HepG2 (cell line): ENCODE results near the gene UBB. TPM values are rescaled to one million over a fixed set of nuclear protein-coding genes. Genes with fewer than 3 reads are reported as not detected.
A peak's percentile ranks its signal among the peaks of the same experiment; 100 is the strongest.
"Not testable (repeated sequence)": the region's sequence is repeated elsewhere in the genome, so short reads cannot be mapped to it uniquely, and the experiment has no call there.

ENCODE experiments used
- ATAC-seq: fragments of 200-7000 bp; cut with Tn5 transposase; 3 replicates; pipeline ENCODE4 v1.9.1; 2020; ENCODE audit warnings: mild to moderate bottlenecking, moderate library complexity
- BruUV-seq: library from RNA; stranded (reverse); fragments of 400-500 nt; replicated peaks from 2 replicates; lab custom pipeline; 2021; lab: Mats Ljungman, UMichigan
- CTCF ChIA-PET: fragments of 300-600 bp; formaldehyde crosslinking; extraction: SDS; loops from one replicate; lab custom pipeline; 2021; ENCODE audit warnings: low total read pairs, inconsistent platforms, low intra/inter-chr PET ratio; lab: Yijun Ruan, JAX
- POLR2A ChIA-PET: fragments of 350-600 bp; sonication (Branson Sonifier 250); formaldehyde crosslinking; loops from one replicate; lab custom pipeline; 2020; ENCODE audit warnings: antibody characterized with exemption, inconsistent platforms; lab: Yijun Ruan, JAX
- DNase-seq: peaks from one replicate; pipeline ENCODE4 v3.0.0-alpha.2; 2015; ENCODE audit warnings: low spot score
- FAIRE-seq: peaks from 3 replicates; lab custom pipeline; 2011; peaks lifted over from hg19 to GRCh38; lab: Jason Lieb, UNC
- H2AFZ ChIP-seq: one replicate; pipeline ENCODE4 v1.6.1; 2011; ENCODE audit warnings: low read length, inconsistent platforms
- H3K27ac ChIP-seq: fragments of 300-600 bp; 3 replicates; pipeline ENCODE4 v1.8.0; 2011; ENCODE audit warnings: mixed run types, mild to moderate bottlenecking, mixed read lengths, low read length, inconsistent platforms; ENCODE audit not compliant: insufficient read depth; ENCODE audit errors: extremely low read length
- H3K27me3 ChIP-seq, 2 experiments: fragments of 200-600 bp in 1 of 2; 2 replicates in 1 of 2; 3 replicates in 1 of 2; pipeline versions ENCODE4 v1.6.0 to v1.8.0; 2011; ENCODE audit warnings: low read length in 2 of 2, mild to moderate bottlenecking in 2 of 2, moderate library complexity in 2 of 2, inconsistent platforms in 1 of 2; ENCODE audit not compliant: insufficient read depth in 2 of 2, control insufficient read depth in 1 of 2
- H3K36me3 ChIP-seq, 2 experiments: fragments of 200-600 bp in 1 of 2; replicated peaks in 1 of 2; 2 replicates in 1 of 2; 3 replicates in 1 of 2; pipeline versions ENCODE4 v1.5.1 to v1.8.0; 2011; ENCODE audit warnings: low read length in 2 of 2, inconsistent platforms in 1 of 2; ENCODE audit not compliant: insufficient read depth in 2 of 2, control insufficient read depth in 1 of 2
- H3K4me1 ChIP-seq: 2 replicates; pipeline ENCODE4 v1.5.1; 2012; ENCODE audit warnings: low read length, inconsistent platforms; ENCODE audit not compliant: insufficient read depth
- H3K4me2 ChIP-seq: 2 replicates; pipeline ENCODE4 v1.6.0; 2011; ENCODE audit warnings: low read depth, low read length, inconsistent platforms
- H3K4me3 ChIP-seq, 3 experiments: fragments of 200-600 bp in 1 of 3; sonication (generic), shearing (Covaris generic) in 1 of 3; replicated peaks in 1 of 3; 2 replicates each; pipeline ENCODE4 v1.5.1; 2011 to 2016; ENCODE audit warnings: low read length in 3 of 3, inconsistent platforms in 2 of 3, low read depth in 2 of 3, mild to moderate bottlenecking in 2 of 3, control low read depth in 1 of 3, mixed read lengths in 1 of 3; ENCODE audit not compliant: insufficient read depth in 1 of 3
- H3K79me2 ChIP-seq: one replicate; pipeline ENCODE4 v1.6.1; 2011; ENCODE audit warnings: low read length, inconsistent platforms; ENCODE audit not compliant: insufficient read depth
- H3K9ac ChIP-seq: 2 replicates; pipeline ENCODE4 v1.6.0; 2011; ENCODE audit warnings: mild to moderate bottlenecking, low read depth, low read length, inconsistent platforms; ENCODE audit not compliant: insufficient read depth
- H3K9me3 ChIP-seq: 2 replicates; pipeline ENCODE4 v1.5.1; 2012; ENCODE audit warnings: mild to moderate bottlenecking, low read length
- H4K20me1 ChIP-seq: 2 replicates; pipeline ENCODE4 v1.6.0; 2011; ENCODE audit warnings: inconsistent platforms, mild to moderate bottlenecking, low read length, moderate library complexity; ENCODE audit not compliant: insufficient read depth
- ADNP ChIP-seq: sonication (generic); formaldehyde crosslinking; IDR thresholded peaks from 2 replicates; pipeline ENCODE4 v1.4.0; 2020; ENCODE audit warnings: missing genetic modification reagents
- ZFAT ChIP-seq: sonication (generic); formaldehyde crosslinking; conservative IDR thresholded peaks from 2 replicates; pipeline ENCODE4 v1.8.1; 2023; ENCODE audit warnings: missing genetic modification reagents, inconsistent platforms
- ZNF121 ChIP-seq: sonication (generic); formaldehyde crosslinking; IDR thresholded peaks from 2 replicates; pipeline ENCODE4 v1.5.0; 2020; ENCODE audit warnings: mild to moderate bottlenecking, missing genetic modification reagents
- ZNF557 ChIP-seq: sonication (generic); formaldehyde crosslinking; IDR thresholded peaks from 2 replicates; pipeline ENCODE4 v1.4.0; 2020; ENCODE audit warnings: missing genetic modification reagents
- WGBS: methylation state at CpG from one replicate; pipeline ENCODE4 v1.1.6; 2017; ENCODE audit warnings: low lambda C conversion rate; 5-methylcytosine and 5-hydroxymethylcytosine counted together
- in situ Hi-C: cut with HindIII; loops from 2 replicates; pipeline ENCODE4 v1.10.0; 2017; ENCODE audit warnings: low pct_unique_long_range_greater_than_20kb; ENCODE audit not compliant: extremely low pct_ligation_motif_present
- intact Hi-C: fragments of 100-400 bp; cut with micrococcal nuclease; formaldehyde crosslinking; loops from one replicate; pipeline ENCODE4 v1.10.0; 2022; ENCODE audit not compliant: unreplicated experiment
- polyA plus RNA-seq, 8 experiments: library from polyadenylated mRNA; depleted of rRNA in 3 of 8; stranded (reverse) in 7 of 8; unstranded in 1 of 8; fragments of >200 nt; fragmentation: Illumina TruSeq in 4 of 8; extraction: Trizol in 4 of 8; gene quantifications; 2 replicates each; pipeline versions ENCODE4 v1.2.1 to v1.2.3, GENCODE V29; 2011 to 2016; ENCODE audit warnings: low read depth in 4 of 8, missing spikeins in 1 of 8, mixed read lengths in 1 of 8; ENCODE audit not compliant: insufficient read depth in 1 of 8
- total RNA-seq, 5 experiments: library from RNA; depleted of rRNA; stranded (reverse); fragments of >200 nt; fragmentation: Illumina TruSeq; extraction: Trizol; gene quantifications; 2 replicates each; pipeline ENCODE4 v1.2.3, GENCODE V29; 2016; ENCODE audit warnings: low read depth in 1 of 5
- TF ChIP-seq, protein P1 (sequence below): sonication (generic); formaldehyde crosslinking; IDR thresholded peaks from 2 replicates; pipeline ENCODE4 v1.5.0; 2020; ENCODE audit warnings: mild to moderate bottlenecking, missing genetic modification reagents

The UBB gene
- total and polyA plus RNA-seq, 2 of the 13 experiments (the other 11 are each of a cell fraction or from before 2014, with no cell fraction given) = 1,130 to 2,066 TPM

DNA sequence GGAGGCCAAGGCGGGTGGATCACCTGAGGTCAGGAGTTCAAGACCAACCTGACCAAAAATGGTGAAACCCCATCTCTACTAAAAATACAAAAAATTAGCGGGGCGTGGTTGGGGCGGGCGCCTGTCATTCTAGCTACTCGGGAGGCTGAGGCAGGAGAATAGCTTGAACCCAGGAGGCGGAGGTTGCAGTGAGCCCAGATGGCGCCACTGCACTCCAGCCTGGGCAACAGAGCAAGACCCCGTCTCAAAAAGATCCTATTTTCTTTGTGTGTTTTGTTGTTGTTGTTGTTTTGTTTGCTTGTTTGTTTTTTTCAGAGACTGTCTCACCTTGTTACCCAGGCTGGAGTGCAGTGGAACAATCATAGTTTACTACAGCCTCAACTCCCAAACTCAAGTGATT is 23.0 kb downstream of the UBB start:
- H3K9ac ChIP-seq, CTCF ChIA-PET, H3K79me2 ChIP-seq, H3K27ac ChIP-seq, ATAC-seq, POLR2A ChIA-PET, in situ Hi-C loops, H3K4me3 ChIP-seq, DNase-seq, H3K9me3 ChIP-seq, BruUV-seq, H2AFZ ChIP-seq, H3K36me3 ChIP-seq, H3K4me2 ChIP-seq, H3K27me3 ChIP-seq, H4K20me1 ChIP-seq, FAIRE-seq, intact Hi-C loops: not testable (repeated sequence)
- WGBS = 76% methylated on average over 9 of the region's 9 CpGs
- peaks cover 51% of the 10 kb centered on the region for H3K4me1 ChIP-seq
- peak; percentile 16; the same call in 1 of the 2 replicates for TF ChIP-seq ZNF121 (CRISPR knock-in tag)

DNA sequence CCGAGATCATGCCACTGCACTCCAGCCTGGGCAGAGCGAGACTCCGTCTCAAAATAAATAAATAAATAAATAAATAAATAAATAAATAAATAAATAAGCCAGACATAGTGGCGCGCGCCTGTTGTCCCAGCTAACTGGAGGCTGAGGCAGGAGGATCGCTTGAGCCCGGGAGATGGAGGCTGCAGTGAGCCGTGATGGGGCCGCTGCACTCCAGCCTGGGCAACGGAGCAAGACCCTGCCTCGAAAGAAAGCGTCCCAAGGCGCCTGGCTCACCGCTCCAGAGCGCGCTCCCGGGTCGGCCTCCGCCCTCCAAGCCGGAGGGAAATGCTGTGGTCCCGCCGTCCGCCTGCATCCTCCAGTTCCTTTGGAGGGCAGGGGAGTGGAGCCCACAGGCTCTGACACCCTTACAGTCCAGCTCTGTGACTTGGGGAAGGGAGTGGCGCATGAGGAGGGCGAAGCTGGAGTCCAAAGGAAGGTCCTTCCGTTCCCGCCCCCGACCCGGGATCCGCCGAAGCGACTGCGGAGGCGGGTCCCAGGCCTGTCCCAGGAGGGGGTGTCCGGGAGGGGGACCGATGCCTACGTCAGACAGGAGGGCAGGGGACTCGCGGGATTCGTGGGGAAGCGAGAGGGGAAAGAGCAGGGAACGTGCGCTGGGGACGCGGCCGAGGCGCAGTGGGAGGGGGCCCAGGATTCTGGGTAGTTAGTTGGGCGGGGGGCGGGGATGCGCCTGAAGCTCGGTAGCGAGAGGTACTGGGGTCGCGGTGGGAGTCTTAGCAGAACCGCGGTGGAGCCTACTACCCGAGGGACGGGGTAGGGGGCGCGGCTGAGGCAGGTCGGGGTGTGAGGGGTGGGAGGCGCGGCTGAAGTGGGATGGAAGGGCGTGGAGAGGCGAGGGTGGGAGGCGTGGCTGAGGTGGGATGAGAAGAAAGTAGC is 26.1 kb downstream of the UBB start:
- WGBS = 76% methylated on average over 60 of the region's 67 CpGs
- TF ChIP-seq, protein P1, sequence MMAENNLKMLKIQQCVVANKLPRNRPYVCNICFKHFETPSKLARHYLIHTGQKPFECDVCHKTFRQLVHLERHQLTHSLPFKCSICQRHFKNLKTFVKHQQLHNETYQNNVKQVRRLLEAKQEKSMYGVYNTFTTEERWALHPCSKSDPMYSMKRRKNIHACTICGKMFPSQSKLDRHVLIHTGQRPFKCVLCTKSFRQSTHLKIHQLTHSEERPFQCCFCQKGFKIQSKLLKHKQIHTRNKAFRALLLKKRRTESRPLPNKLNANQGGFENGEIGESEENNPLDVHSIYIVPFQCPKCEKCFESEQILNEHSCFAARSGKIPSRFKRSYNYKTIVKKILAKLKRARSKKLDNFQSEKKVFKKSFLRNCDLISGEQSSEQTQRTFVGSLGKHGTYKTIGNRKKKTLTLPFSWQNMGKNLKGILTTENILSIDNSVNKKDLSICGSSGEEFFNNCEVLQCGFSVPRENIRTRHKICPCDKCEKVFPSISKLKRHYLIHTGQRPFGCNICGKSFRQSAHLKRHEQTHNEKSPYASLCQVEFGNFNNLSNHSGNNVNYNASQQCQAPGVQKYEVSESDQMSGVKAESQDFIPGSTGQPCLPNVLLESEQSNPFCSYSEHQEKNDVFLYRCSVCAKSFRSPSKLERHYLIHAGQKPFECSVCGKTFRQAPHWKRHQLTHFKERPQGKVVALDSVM (CRISPR knock-in tag) = peak; percentile 84
- TF ChIP-seq ADNP (CRISPR knock-in tag) (no peak), ZNF121 (CRISPR knock-in tag) (peak; percentile 51; the same call in 1 of the 2 replicates), ZFAT (no peak), ZNF557 (no peak)
- ChIA-PET CTCF (no interaction called here), POLR2A (interaction anchor here (1.3 kb wide), 1 partner anchor 32 kb away, joined by 12 read pairs; no protein-coding TSS in a partner anchor)
- intact Hi-C loops = no loop called here
- Histone ChIP-seq H3K36me3 (no peaks in the 10 kb centered on the region), H3K27ac (no peak overlapping the region), H3K4me3 (no peak overlapping the region), H3K27me3 (no peaks in the 10 kb centered on the region), H4K20me1 (no peaks in the 10 kb centered on the region), H3K79me2 (no peaks in the 10 kb centered on the region), H3K4me2 (peak overlapping the region; percentile 12; the same call in 1 of the 2 replicates), H3K9me3 (no peaks in the 10 kb centered on the region), H3K9ac (no peak overlapping the region), H2AFZ (no peak overlapping the region), H3K4me1 (peaks cover 31% of the 10 kb centered on the region)
- no TSS peak for BruUV-seq
- ATAC-seq (no peak; the same call in 2 of the 3 replicates), DNase-seq (no peak), FAIRE-seq (no peak)
- in situ Hi-C loops = no loop called here
